CD4-positive, alpha-beta T cell (primary cell): ENCODE measurements around the gene KRTAP4-9. TPM values are rescaled to one million over a fixed set of nuclear protein-coding genes. Genes with fewer than 3 reads are reported as not detected.
A peak's percentile ranks its signal among the peaks of the same experiment; 100 is the strongest.
"Not testable (repeated sequence)": the region's sequence is repeated elsewhere in the genome, so short reads cannot be mapped to it uniquely, and the experiment has no call there.

ENCODE experiments used
- ATAC-seq: fragments of 200-7000 bp; cut with Tn5 transposase; one replicate; pipeline ENCODE4 v1.10.0; 2022; ENCODE audit warnings: mild to moderate bottlenecking; ENCODE audit not compliant: poor library complexity
- CTCF ChIA-PET: fragments of 350-600 bp; sonication (Branson Sonifier 250); formaldehyde crosslinking; loops from one replicate; lab custom pipeline; 2021; ENCODE audit warnings: antibody characterized with exemption, inconsistent platforms; lab: Charles Lee
- POLR2A ChIA-PET: fragments of 350-600 bp; sonication (Branson Sonifier 250); formaldehyde crosslinking; loops from one replicate; lab custom pipeline; 2021; ENCODE audit warnings: antibody characterized with exemption, inconsistent platforms; lab: Charles Lee
- DNase-seq, 14 experiments: peaks; one replicate each; pipeline ENCODE4 v3.0.0-alpha.2; 2013 to 2020; ENCODE audit warnings: mixed read lengths in 2 of 14
- H3K27ac ChIP-seq, 2 donors: one replicate each; pipeline versions ENCODE4 v1.5.1 to v1.7.0; 2013; ENCODE audit warnings: low read length in 2 of 2, low read depth in 1 of 2, mild to moderate bottlenecking in 1 of 2
- H3K27me3 ChIP-seq, 2 experiments: 1 replicate in 1 of 2; 2 replicates in 1 of 2; pipeline versions ENCODE4 v1.6.1 to v1.7.0; 2013; ENCODE audit warnings: low read length in 2 of 2, control low read depth in 1 of 2, mild to moderate bottlenecking in 1 of 2, moderate library complexity in 1 of 2; ENCODE audit not compliant: insufficient read depth in 2 of 2, control insufficient read depth in 1 of 2
- H3K36me3 ChIP-seq: one replicate; pipeline ENCODE4 v1.6.1; 2013; ENCODE audit warnings: low read length, control low read depth; ENCODE audit not compliant: insufficient read depth
- H3K4me1 ChIP-seq: one replicate; pipeline ENCODE4 v1.6.1; 2013; ENCODE audit warnings: low read length, control low read depth; ENCODE audit not compliant: insufficient read depth
- H3K4me3 ChIP-seq: one replicate; pipeline ENCODE4 v1.5.1; 2013; ENCODE audit warnings: mild to moderate bottlenecking, low read length, moderate library complexity
- H3K9me3 ChIP-seq, 2 experiments: 1 replicate in 1 of 2; 2 replicates in 1 of 2; pipeline versions ENCODE4 v1.6.1 to v1.7.0; 2013; ENCODE audit warnings: low read length in 2 of 2, mild to moderate bottlenecking in 2 of 2, control low read depth in 1 of 2, moderate library complexity in 1 of 2; ENCODE audit not compliant: control insufficient read depth in 1 of 2, insufficient read depth in 1 of 2
- H3K27ac Mint-ChIP-seq: one replicate; pipeline ENCODE4 v1.8.0; 2020; ENCODE audit warnings: mixed read lengths
- H3K27me3 Mint-ChIP-seq: one replicate; pipeline ENCODE4 v1.8.0; 2021; ENCODE audit warnings: mixed read lengths
- H3K36me3 Mint-ChIP-seq: one replicate; pipeline ENCODE4 v1.8.0; 2021; ENCODE audit warnings: low read depth, mixed read lengths
- H3K4me1 Mint-ChIP-seq: one replicate; pipeline ENCODE4 v1.8.0; 2021; ENCODE audit warnings: low read depth, mixed read lengths
- H3K4me3 Mint-ChIP-seq: one replicate; pipeline ENCODE4 v1.8.0; 2020; ENCODE audit warnings: mild to moderate bottlenecking, mixed read lengths
- H3K9me3 Mint-ChIP-seq: one replicate; pipeline ENCODE4 v1.8.0; 2020; ENCODE audit warnings: mixed read lengths
- CTCF ChIP-seq: fragments of 200-600 bp; IDR thresholded peaks from one replicate; pipeline ENCODE4 v1.8.0; 2022; ENCODE audit warnings: antibody characterized with exemption, mild to moderate bottlenecking
- intact Hi-C, 2 experiments: fragments of 100-400 bp; cut with DNase I in 1 of 2; cut with micrococcal nuclease in 1 of 2; formaldehyde crosslinking; loops; one replicate each; pipeline versions ENCODE4 v1.15.1 to v1.9.0; 2023 to 2025; cut with DNase I, micrococcal nuclease
- total RNA-seq, 174 experiments: library from RNA in 2 of 174; stranded (reverse) in 2 of 174; gene quantifications; one replicate each; pipeline ENCODE4 v1.2.3 and lab custom pipeline; 2021 to 2026

Gene KRTAP4-9
- total RNA-seq, 2 experiments from 2014 or later, result not detected

GRCh38 chr17:41111151-41111885, 6.1 kb downstream of the KRTAP4-9 start:
- Histone ChIP-seq H3K4me1 (peaks cover 3% of the 10 kb centered on the region), H3K27ac (no peak overlapping the region), H3K4me3 (no peak overlapping the region), H3K27me3 (no peaks in the 10 kb centered on the region), H3K9me3 (no peaks in the 10 kb centered on the region), H3K36me3 (no peaks in the 10 kb centered on the region)
- POLR2A ChIA-PET, result no interaction called here
- DNase-seq (no peak), ATAC-seq (no peak)
- intact Hi-C loops, result no loop called here
- peaks cover 9% of the 10 kb centered on the region for H3K4me1 Mint-ChIP-seq
- no peak for TF ChIP-seq CTCF
- CTCF ChIA-PET, result no interaction called here
- no peak overlapping the region for H3K4me3 Mint-ChIP-seq
- H3K27me3 Mint-ChIP-seq, result peaks cover 9% of the 10 kb centered on the region
- no peak overlapping the region for H3K27ac Mint-ChIP-seq
- H3K9me3 Mint-ChIP-seq, result peaks cover 1% of the 10 kb centered on the region
- H3K36me3 Mint-ChIP-seq, result no peaks in the 10 kb centered on the region

- no peaks in the 10 kb centered on the region for H3K36me3 Mint-ChIP-seq
- Histone ChIP-seq H3K27ac (no peak overlapping the region), H3K27me3 (no peaks in the 10 kb centered on the region), H3K4me3 (no peak overlapping the region), H3K9me3 (no peaks in the 10 kb centered on the region), H3K36me3 (no peaks in the 10 kb centered on the region), H3K4me1 (peaks cover 6% of the 10 kb centered on the region)
- no peaks in the 10 kb centered on the region for H3K27me3 Mint-ChIP-seq
- TF ChIP-seq CTCF, result no peak
- no peak overlapping the region for H3K27ac Mint-ChIP-seq
- H3K9me3 Mint-ChIP-seq, result peaks cover 1% of the 10 kb centered on the region
- no peak overlapping the region for H3K4me3 Mint-ChIP-seq
- peak in 1 of 14 experiments; percentile 14 for DNase-seq
- ChIA-PET CTCF (no interaction called here), POLR2A (interaction anchor here (1.1 kb wide), 1 partner anchor 102 kb away, joined by 3 read pairs; no protein-coding TSS in a partner anchor)
- no peak for ATAC-seq
- intact Hi-C loops, result no loop called here
- H3K4me1 Mint-ChIP-seq, result peaks cover 31% of the 10 kb centered on the region
Observed at GRCh38 chr17:41116297-41116696, 11.1 kb downstream of the KRTAP4-9 start.

GRCh38 chr17:41117846-41118386, 12.7 kb downstream of the KRTAP4-9 start, which contains the start of gene KRTAP4-11:
KRTAP4-11 (minus strand) TSS chr17:41118373; CDS start chr17:41118315, 58 bp downstream.
- H3K27ac ChIP-seq, H3K4me1 ChIP-seq, H3K4me3 Mint-ChIP-seq, H3K9me3 ChIP-seq, H3K4me3 ChIP-seq, H3K36me3 Mint-ChIP-seq, intact Hi-C loops, CTCF ChIA-PET, POLR2A ChIA-PET, H3K36me3 ChIP-seq, H3K27me3 ChIP-seq, DNase-seq, ATAC-seq, H3K9me3 Mint-ChIP-seq, H3K27me3 Mint-ChIP-seq: not testable (repeated sequence)
- Mint-ChIP-seq H3K27ac (peak within 1 kb of the TSS; percentile 21), H3K4me1 (peaks cover 42% of the 10 kb centered on the region)
